NCI-H2196 treated with DMSO at 0.1 percent for 48 hours (cell line): ENCODE data around the gene GNB1L.

Experiments
- DNase-seq: peaks from one replicate; lab custom pipeline; 2025; ENCODE audit not compliant: unreplicated experiment; lab: John Stamatoyannopoulos, UW

The GNB1L gene

GRCh38 chr22:19811811-19812771 is 42.6 kb downstream of the GNB1L start:
- no peak for DNase-seq

DNA sequence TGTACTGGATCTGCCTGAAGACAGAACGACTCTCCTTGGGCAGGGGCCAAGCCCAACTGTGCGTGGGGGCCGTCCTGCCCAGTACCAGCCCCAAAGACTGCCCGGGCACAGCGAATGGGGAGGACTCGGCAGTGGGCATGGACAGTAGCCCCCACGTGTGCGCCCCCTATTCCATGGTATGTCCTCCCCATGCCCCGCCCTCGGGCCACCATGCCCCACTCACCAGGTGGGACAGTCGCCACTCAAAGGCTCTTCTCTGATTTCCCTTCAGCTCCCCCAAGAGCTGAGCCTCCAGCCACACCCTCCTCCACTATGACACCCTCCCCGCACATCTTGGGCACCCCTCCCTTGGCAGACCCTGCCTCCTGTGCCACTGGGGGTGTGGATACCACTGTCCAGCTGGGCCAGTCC is 43.5 kb downstream of the GNB1L start:
- no peak for DNase-seq

DNA sequence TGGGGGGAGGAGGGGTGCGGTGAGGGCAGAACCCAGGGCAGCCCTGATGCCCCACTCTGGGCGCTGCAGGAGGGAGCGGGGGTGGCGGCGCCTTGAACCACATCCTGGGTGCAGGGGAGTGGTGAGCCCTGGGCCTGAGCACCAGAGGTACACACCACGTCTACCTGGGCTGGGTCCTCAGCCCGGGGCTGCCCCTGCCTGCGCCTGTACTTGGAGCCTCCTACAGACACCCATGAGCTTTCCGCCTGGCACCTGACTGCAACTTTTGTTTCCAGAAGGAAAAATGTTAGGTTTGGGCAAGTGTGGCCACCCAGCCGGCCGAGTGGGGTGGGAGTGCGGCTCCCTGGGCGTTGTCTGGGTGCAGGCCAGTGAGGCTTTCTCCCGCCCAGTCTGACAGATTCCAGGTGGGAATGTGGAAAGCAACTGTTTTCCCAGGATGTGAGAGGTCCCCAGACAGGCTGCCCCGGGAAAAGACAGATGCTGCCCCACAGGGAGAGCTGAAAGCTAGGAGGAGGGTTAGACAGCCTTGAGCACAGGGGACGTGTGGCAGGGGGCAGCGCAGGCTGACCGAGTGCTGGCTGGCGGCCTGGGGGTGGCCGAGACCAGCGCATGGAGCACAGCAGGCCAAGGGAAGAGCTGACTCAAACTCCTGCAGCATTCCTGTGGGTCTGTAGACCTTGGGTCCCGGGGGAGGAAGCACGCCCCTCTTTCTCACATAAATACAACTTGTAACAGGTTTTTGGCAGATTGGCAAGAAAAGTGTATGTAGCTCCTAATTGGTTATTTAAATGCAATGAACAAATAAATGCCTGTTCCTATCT is 44.1 kb downstream of the GNB1L start:
- no peak for DNase-seq

- DNase-seq, result no peak
Measured at GRCh38 chr22:19809741-19810140, 44.9 kb downstream of the GNB1L start.

- DNase-seq, result no peak
Measured at GRCh38 chr22:19808873-19809478, 45.7 kb downstream of the GNB1L start.

DNA sequence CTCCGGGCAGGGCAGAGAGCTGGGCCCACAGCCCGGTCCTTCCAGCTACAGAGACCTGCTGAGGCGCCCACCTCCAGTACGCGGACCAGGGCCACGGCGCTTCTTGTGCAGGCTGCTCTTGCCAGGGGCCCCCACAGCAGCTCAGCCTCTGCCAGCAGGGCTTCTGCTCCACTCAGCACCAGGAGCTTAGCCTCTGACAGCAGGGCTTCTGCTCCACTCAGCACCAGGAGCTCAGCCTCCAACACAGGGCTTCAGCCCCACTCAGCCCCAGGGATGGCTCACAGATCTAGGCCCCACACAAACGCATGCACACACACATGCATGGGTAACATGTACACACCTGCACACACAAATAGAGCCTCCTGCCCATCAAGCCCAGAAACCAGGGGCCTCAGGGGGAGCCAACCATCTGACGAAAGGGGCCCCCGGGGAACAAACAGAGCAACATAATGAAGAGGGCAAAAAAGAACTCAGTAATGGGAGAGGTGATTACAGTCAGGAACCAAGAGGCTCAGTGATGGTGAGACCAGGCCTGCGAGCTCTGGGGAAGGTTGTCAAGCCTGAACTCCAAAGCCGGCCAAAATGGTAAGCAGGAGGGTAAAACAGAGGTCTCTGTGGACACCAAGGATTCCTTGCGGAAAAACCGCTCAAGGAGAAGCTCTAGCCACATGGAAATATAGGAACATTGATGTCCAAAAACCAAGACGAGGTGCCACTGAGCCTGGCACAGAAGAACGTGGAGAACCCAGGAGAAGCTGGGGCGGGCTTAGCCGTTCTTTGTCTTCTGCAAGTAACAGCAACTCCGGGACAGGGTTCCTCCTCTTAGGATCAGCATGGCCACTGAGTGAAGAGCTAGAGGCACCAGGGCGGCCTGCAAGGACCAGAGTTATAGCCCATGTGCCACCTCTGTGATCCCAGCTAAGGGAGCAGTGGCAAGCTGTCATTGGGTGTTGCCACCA is 46.5 kb downstream of the GNB1L start:
- no peak for DNase-seq

GRCh38 chr22:19807161-19807913 is 47.3 kb downstream of the GNB1L start:
- no peak for DNase-seq

DNA sequence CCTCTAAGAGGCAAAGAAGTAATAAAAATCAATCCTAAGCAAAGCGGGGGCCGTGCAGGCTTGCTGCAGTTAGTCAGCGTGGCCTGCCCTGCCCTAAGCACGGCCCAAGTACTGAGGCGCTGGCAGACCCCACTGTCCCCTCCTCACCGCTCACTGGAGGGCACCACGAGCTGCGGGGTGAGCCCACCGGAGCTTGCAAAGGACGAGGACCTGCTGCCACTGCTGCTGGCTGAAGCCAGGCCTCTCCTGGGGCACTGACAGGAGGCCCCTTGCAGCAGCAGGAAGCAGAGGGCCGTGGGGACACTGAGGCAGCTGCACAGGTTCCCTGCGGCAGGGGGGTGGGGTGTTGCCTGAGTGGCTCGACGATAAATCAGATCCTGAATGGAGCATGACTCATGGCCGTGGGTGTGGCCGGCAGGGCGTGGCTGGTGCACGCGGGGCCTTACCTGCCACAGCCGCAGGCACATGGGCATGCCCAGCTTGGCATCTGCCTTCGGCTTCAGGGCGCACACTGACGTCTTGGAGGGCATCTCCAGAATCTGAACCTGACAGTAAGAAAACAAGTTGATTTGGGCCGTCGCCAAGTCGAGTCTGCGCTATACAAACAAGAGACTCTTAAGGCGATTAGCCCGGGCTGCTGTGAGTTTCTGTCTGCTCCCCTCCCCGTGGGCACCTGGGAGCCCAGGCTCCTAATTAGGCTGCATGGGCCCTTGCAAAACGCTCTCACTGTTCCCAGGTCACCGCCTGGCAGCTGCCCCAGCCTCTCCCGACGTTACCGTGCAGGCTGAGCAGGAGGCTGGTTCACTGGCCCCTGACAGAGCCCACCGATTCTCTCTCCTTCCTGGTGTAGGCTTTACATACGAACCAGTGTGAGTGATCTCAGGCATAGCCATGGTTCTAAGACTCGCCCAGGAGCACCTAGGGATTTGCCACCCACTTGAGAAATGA is 48.2 kb downstream of the GNB1L start:
- DNase-seq, result no peak

DNA sequence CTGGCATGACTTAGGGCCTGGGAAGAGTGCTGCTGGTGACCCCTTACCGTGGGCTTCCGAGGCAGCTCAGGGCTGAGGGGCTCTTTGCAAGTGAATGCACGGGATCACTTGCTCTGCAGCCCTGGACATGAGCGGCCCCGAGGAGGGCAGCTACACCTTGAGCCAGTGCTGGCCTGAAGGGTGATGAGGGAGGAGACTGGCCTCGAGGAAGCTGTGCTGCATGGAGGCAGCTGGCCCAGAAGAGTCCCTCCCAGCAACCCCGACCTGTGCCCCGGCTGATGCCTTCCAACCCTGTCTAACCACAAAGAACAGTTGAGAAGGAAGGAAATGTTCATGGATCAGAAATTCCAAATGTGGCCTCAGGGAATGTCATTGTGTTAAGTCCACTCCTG is 48.9 kb downstream of the GNB1L start:
- no peak for DNase-seq

- no peak for DNase-seq
Measured at GRCh38 chr22:19803736-19804267, 50.9 kb downstream of the GNB1L start.

GRCh38 chr22:19802894-19803735 is 51.6 kb downstream of the GNB1L start:
- DNase-seq, result no peak

DNA sequence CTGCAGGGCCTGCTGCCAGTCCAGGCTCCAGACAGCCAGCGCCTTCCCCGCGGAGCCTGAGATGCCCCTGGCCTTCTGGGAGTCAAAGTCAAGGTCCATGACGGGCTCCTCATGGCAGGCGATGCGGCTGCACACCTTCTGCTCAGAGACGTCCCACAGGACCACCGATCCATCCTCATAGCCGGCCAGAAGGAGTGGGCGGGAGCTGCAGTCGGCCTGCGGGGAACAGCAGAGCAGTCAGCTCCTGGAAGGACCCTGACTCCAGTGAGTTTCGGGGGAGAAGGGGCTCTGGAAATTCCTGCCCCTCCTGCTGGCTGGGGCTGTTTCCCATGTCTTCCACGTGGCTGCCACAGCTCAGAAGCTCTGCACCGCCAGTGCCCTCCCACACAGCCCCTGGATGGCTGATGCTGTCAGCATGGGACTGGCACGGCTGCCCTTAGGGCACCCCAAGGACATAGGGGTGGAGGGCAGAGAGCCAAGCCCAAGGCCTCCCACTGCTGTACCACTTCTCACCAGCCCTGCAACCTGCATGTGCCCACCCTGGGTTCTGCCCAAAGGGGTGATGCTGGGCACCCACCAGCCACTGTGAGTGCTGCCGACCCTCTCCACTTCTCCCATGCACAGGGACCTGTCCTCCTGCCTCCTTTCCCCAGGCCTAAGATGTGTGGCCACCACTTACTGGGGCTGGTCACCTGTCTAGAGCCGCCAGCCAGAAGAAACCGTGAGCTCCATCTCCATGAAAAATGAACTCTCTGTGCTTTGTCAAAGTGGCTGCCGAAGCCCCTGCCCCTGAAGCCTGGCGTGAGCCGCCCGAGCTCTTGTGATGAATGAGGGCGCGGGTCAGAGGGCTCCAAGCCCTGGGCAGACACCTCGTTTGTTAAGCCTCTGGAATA is 52.4 kb downstream of the GNB1L start:
- DNase-seq, result no peak

GRCh38 chr22:19801340-19802000 is 53.2 kb downstream of the GNB1L start:
- no peak for DNase-seq

GRCh38 chr22:19800761-19801244 is 53.9 kb downstream of the GNB1L start:
- DNase-seq, result no peak

GRCh38 chr22:19800306-19800705 is 54.4 kb downstream of the GNB1L start:
- DNase-seq, result no peak
